Epithelial cell of esophagus (primary cell): ENCODE data around the gene ALLC.

Experiments used
- DNase-seq: peaks from one replicate; pipeline ENCODE4 v3.0.0; 2010; ENCODE audit warnings: low read depth
- H3K4me3 ChIP-seq: 2 replicates; pipeline ENCODE4 v1.5.1; 2011; ENCODE audit warnings: mild to moderate bottlenecking, low read length, control low read depth
- TF ChIP-seq, protein P1 (sequence below): IDR thresholded peaks from 2 replicates; pipeline ENCODE4 v1.5.1; 2011; ENCODE audit warnings: low read depth, mild to moderate bottlenecking, low read length, control low read depth, inconsistent platforms; ENCODE audit not compliant: insufficient read depth; ENCODE audit errors: missing control alignments

ALLC gene

DNA sequence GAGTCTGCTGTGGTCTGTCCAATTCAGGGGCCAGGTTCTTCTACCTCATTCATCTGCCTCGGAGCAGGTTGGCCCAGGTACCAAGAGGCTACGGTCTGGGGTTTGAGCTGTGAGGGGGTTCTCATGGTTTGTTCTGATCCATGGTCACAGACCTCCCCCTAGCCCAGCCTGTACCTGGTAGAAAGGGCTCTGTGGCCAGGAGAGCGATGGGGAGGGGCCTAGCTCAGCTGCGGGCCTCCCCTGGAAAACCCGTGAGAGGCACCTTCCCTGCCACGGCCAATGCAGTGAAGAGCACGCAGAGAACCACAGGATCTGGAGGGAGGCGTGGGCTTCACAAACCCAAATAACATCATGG is 19.6 kb upstream of the ALLC start:
- no peak overlapping the region for H3K4me3 ChIP-seq
- no peak for DNase-seq
- TF ChIP-seq, protein P1, sequence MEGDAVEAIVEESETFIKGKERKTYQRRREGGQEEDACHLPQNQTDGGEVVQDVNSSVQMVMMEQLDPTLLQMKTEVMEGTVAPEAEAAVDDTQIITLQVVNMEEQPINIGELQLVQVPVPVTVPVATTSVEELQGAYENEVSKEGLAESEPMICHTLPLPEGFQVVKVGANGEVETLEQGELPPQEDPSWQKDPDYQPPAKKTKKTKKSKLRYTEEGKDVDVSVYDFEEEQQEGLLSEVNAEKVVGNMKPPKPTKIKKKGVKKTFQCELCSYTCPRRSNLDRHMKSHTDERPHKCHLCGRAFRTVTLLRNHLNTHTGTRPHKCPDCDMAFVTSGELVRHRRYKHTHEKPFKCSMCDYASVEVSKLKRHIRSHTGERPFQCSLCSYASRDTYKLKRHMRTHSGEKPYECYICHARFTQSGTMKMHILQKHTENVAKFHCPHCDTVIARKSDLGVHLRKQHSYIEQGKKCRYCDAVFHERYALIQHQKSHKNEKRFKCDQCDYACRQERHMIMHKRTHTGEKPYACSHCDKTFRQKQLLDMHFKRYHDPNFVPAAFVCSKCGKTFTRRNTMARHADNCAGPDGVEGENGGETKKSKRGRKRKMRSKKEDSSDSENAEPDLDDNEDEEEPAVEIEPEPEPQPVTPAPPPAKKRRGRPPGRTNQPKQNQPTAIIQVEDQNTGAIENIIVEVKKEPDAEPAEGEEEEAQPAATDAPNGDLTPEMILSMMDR = no peak

DNA sequence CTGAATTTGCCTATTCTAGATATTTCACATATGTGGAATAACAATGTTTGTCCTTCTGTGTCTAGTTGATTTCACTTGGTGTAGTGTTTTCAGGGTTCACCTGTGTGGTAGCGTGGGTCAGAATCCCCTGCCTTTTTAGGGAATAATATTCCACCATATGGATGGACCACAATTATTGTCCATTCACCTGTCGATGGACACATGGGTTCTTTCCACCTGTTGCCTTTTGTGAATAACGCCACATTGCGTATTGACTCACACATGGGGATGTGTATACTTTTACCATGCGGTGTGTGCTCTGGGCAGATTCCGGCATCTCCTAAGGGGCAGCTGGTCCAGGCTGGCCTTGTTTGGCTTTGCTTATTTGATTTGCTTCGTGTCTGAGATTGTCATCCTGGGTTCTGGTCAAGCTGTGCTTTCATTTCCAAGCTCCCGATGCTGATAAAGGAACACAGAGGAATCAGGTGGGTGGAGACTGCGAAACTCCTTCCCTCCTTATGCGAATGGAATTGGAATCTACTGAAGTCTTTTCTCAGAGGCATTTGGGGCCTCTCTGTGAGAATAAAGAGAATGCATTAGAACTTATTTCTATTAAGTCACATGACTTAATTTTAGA is 18.9 kb upstream of the ALLC start:
- DNase-seq = no peak
- TF ChIP-seq, protein P1 = no peak
- no peak overlapping the region for H3K4me3 ChIP-seq

DNA sequence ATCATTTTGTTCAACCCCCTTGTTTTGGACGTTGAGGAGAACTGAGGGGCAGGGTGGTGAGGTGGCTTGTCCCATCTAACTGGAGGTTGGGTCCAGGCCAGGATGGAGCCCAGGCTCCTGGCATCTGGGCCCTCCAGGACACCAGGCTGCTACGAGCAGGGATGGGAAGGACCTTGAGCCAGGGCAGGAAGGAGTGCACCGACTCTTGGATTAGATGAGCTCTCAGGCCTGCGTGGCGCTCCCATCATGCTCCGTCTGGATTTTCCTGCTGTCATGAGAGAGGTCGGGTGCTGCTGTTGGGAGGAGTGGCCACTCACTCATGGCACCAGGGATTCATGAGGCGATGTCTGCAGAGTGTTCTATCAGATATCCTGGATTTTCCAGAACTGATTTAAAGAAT is 18.3 kb upstream of the ALLC start:
- H3K4me3 ChIP-seq = no peak overlapping the region
- TF ChIP-seq, protein P1 = no peak
- no peak for DNase-seq

DNA sequence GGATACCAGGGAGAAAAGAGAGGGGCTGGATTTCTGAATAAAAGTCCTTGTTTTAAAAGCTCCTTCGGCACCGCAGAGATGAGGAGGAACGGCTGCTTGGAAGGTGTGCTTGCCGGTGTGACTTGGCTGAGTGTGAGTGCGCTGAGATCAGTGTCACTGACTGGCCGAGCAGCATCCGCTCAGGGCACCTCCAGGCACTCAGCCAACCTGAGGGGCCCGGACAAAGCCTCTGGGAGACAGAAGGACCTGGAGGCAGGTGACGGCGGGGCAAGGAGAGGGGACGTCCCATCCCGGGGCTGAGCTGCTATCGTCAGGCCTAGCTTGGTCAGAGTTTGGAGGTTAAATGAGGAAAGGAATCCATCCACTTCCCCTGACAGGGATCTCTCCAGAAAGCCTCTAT is 16.8 kb upstream of the ALLC start:
- no peak overlapping the region for H3K4me3 ChIP-seq
- TF ChIP-seq, protein P1 = no peak

DNA sequence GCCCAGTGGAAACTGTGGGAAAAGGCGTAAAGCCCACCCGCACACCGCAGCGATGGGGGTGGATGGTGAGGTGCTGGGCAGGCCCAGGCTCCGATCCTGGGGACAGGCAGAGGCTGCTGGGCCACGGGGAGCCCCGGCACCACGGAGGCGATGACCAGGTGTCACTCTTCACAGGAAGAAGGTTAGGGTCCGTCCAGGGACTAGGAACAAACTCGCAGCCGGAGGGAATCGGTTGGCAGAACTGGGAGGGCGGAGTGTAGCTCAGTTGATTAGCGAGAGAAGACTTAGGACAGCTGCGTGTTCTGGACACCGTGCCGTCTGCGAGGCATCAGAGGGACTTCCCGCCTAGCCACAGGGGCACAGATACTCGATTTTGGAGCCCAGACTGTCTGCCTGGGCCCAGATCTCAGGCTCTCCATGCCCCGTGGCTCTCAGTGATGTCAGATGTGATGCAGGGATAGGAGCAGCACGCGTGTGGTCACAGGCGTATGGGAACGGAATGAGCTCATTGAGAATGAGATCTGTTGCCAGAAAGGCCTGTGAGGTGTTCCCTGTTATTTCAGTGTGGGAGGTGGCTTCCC is 16.1 kb upstream of the ALLC start:
- TF ChIP-seq, protein P1 = no peak
- H3K4me3 ChIP-seq = no peak overlapping the region
- DNase-seq = no peak

More for the DNA sequence above, 16.8 kb upstream of the ALLC start:
- no peak for DNase-seq

DNA sequence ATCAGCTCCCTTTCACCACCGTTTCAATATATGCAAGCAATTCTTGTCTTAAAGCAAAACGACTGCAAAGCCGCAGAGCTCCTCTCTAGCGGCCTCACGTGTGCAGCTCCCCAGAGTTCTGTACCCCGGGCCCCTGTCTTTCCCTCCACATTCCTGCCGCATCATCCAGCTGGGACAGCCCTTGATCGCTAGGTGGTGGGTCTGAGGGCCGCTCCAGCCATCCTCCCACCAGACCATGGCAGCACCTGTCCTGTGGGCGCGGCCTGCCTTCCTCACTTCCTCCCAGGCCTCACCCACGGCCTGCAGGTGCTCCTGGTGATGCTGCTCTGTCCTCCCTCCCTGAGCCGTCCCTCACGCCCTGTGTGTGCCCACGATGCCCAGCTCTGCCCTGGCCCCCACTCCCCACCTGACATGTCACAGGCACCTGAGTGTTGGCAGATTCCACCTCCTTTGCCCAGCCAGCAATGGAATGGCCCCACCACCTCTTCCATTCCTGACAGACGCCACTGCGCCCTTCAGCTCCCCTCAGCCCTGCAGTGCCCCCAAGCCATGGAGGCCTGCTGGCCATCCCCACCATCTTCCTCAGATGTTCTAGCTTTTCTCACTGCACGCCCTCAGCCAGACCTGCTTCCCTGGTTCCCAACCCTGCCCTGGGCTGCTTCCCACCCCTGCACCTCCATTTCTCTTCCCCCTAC is 15.3 kb upstream of the ALLC start:
- TF ChIP-seq, protein P1 = no peak
- DNase-seq = no peak

More for the DNA sequence above, 15.3 kb upstream of the ALLC start:
- H3K4me3 ChIP-seq = no peak overlapping the region
